PC-9 (cell line): Measurements from ENCODE around the gene APOC3.

Source experiments
- CTCF ChIP-seq: fragments of 200-600 bp; sonication (generic); conservative IDR thresholded peaks from 2 replicates; pipeline ENCODE4 v1.6.1; 2017; ENCODE audit warnings: mixed run types, antibody characterized with exemption, mild to moderate bottlenecking, moderate library complexity
- EZH2 ChIP-seq: fragments of 200-600 bp; sonication (generic); IDR thresholded peaks from 2 replicates; pipeline ENCODE4 v1.8.0; 2017; ENCODE audit warnings: antibody characterized with exemption, low read depth

- TF ChIP-seq CTCF (no peak), EZH2 (no peak)
Measured at GRCh38 chr11:116852261-116853031, 22.7 kb downstream of the APOC3 start.
